ENCODE data around the gene PDE4D.

Gene PDE4D

DNA sequence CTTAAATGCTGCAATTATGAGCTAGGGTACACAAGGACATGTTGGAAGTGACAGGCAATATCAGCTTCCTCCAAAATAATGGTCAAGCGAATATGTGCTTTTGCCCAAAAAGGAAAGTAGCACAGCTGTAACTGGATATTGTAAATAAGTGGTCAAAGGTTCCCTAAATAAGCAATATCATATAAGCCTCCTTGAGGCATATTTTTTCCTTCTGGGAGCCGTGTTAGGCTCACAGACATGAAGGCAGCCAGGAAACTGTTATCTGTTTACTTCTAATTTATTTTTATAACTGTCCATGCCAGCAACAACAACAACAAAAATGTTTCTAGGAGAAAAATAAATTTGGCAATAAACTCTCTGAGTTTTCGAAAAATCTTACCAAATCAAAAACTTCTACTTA, 648.3 kb downstream of the PDE4D start:
- Histone ChIP-seq H3K4me3 (ENCODE audit: low read depth, low read length) (no peak overlapping the region), H3K27me3 (no peaks in the 10 kb centered on the region), H3K9me3 (no peaks in the 10 kb centered on the region), H3K36me3 (no peaks in the 10 kb centered on the region), H3K4me1 (peaks cover 9% of the 10 kb centered on the region)
- DNase-seq: no peak
- TF ChIP-seq CTCF (IDR thresholded peaks at IDR 0.05; ENCODE audit: low read depth, low read length): no peak

DNA sequence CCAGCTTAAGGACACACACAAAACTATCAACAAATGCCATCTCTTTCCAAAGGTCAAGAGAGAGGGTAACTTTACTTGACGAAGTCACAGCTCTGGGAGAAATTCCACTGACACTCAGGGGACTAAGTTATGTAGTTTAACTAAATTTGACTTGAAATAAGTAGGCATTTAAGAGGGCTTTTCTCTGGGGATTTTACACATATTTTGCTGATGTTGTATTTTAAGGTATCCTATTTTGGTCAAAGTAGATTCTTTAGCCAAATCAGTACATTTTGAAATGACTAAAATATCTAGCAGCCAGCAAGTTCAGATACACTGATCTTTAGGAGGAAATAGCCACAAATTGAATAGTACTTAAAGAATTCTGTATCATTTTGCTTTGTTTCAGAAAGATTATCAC, 652.0 kb downstream of the PDE4D start:
- Histone ChIP-seq H3K4me1 (0 out of 2 replicates have a peak, but pooled peaks cover 3% of the 10 kb centered on the region), H3K36me3 (no peaks in the 10 kb centered on the region)
- TF ChIP-seq CTCF (IDR thresholded peaks at IDR 0.05; ENCODE audit: low read depth, low read length): no peak

DNA sequence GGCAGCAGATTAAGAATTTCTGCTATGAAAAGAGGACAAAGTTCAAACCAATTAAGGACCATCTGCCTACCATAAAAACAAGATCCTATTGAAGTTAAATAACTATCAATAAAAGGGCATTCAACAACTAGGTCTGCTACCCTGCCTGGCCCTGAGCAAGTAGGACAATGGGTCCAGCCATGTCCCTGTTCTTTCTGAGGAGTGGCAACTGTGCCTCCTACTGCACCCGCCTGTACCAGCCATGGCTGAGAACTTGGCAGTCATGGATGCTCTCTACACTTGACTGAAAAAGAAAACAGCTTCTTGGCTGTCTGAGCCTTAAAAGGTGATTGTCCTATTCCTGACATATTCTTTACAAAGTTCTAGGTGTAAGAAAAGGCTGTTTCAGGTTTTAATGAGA, 652.4 kb downstream of the PDE4D start:
- no peak for DNase-seq
- Histone ChIP-seq H3K9me3 (no peaks in the 10 kb centered on the region), H3K27me3 (no peaks in the 10 kb centered on the region), H3K4me1 (0 out of 2 replicates have a peak, but pooled peaks cover 3% of the 10 kb centered on the region), H3K36me3 (no peaks in the 10 kb centered on the region), H3K4me3 (ENCODE audit: low read depth, low read length) (no peak overlapping the region)
- no peak for TF ChIP-seq CTCF (IDR thresholded peaks at IDR 0.05; ENCODE audit: low read depth, low read length)

More for the DNA sequence above, 652.0 kb downstream of the PDE4D start:
- no peaks in the 10 kb centered on the region for H3K9me3 ChIP-seq
- no peak for DNase-seq
- H3K4me3 ChIP-seq (ENCODE audit: low read depth, low read length): no peak overlapping the region
- H3K27me3 ChIP-seq: no peaks in the 10 kb centered on the region

DNA sequence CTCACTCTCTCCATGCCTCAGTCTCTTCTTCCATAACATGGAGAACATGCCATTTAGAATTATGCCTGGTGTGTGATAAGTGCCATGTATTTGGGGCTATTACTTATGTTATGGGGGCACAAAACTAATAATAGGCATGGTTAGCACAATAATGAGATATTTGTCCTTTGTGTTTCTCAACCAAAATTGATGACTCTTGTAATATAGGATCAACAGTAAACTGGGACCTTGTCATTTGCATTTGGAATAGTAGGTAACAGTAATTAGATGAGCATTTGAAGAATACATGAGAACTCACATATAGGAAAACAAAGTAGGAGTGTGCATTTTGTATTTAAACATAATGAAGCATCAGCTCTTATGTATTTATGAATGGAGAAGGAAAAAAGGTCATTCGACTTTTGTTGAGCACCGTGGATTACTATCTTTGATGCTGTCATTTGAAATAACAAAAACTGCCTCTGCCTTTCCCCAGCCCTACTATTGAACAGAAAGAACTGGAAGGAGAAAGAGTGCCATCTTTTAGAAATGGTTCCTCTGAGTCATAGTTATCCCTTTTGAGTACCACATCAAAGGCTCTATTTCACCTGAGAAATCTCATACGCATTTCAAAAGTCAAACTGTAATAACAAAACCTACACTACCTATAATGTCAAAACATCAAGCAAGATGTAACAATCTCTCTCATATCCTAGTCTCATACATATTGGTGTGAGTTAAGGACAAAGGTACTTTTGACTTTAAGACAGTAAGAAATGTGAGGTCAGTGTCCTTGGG, 655.2 kb downstream of the PDE4D start:
- no peak overlapping the region for H3K4me3 ChIP-seq (ENCODE audit: low read depth, low read length)
- no peaks in the 10 kb centered on the region for H3K27me3 ChIP-seq
- DNase-seq: no peak
- no peak for TF ChIP-seq CTCF (IDR thresholded peaks at IDR 0.05; ENCODE audit: low read depth, low read length)
- no peaks in the 10 kb centered on the region for H3K9me3 ChIP-seq
- H3K36me3 ChIP-seq: no peaks in the 10 kb centered on the region
- H3K4me1 ChIP-seq: no peaks in the 10 kb centered on the region

DNA sequence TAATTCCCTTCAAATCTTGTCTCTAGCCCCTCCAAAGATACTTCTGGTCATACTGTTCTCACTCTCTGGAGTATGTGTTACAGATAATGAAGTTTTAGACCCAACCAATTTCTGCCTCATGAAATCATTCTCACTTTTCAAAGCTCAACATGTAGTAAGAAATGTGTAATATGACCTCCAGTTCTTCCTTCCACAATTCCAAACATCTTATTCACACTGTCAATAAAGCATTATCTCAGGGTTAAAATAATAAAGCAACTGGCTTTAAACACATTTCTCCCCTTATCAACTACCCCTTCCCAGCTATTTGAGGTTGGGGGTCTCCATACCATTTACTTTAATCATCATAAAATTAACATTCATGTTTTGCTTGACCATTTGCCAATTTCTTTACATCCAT, 656.5 kb downstream of the PDE4D start:
- Histone ChIP-seq H3K27me3 (no peaks in the 10 kb centered on the region), H3K4me3 (ENCODE audit: low read depth, low read length) (no peak overlapping the region), H3K36me3 (no peaks in the 10 kb centered on the region), H3K9me3 (no peaks in the 10 kb centered on the region), H3K4me1 (no peaks in the 10 kb centered on the region)
- no peak for DNase-seq
- TF ChIP-seq CTCF (IDR thresholded peaks at IDR 0.05; ENCODE audit: low read depth, low read length): no peak

- Histone ChIP-seq H3K27me3 (no peaks in the 10 kb centered on the region), H3K36me3 (no peaks in the 10 kb centered on the region), H3K4me1 (no peaks in the 10 kb centered on the region), H3K9me3 (no peaks in the 10 kb centered on the region), H3K4me3 (ENCODE audit: low read depth, low read length) (no peak overlapping the region)
- no peak for DNase-seq
- TF ChIP-seq CTCF (IDR thresholded peaks at IDR 0.05; ENCODE audit: low read depth, low read length): no peak
These were observed 657.1 kb downstream of the PDE4D start for GRCh38 chr5:59236448-59236847.

All from BE2C (cell line).